Right kidney (tissue), 1 donor: Measurements from ENCODE around the gene CDK5RAP3.

Experiments
- DNase-seq: peaks from one replicate; pipeline ENCODE4 v3.0.0-alpha.2; 2016

CDK5RAP3 gene

GRCh38 chr17:48022901-48023300, 52.0 kb downstream of the CDK5RAP3 start:
- no peak for DNase-seq

DNA sequence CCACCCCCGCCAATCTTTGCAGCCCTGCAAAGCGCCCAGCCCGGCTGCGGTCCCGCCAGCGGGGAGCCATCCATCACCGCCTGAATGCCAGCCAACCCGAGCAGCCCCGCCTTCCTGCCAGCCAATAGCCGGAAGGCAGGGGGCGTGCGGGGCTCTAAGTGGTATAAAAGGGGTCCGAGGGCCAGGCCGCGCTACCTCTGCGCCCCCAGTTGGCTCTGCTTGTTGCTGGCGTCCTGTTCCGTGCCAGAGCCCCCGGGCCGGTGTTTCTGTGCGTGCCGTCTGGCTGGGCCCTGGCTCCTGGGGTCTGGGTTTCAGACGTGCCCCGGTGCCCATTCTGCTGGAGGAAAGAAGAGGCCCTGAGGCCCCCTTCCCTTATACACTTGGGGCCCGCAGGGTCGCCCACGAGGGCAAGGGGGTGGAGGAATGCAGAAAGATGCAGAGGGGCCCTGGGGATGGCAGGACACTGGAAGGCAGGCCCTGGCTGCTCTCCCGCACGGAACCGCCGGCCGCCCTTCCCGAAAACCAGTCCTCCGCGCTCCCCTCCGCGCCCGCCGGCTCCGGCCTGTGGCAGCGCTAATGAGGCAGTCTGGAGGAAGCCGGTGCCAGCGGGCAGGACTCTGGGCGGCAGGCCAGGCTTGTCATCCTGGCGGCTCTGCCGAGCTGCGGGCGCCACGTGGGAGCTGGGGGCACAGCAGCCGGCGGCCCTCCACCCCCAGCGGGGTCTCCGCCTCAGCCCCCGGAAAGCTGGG, 52.7 kb downstream of the CDK5RAP3 start:
- peak; percentile 84 for DNase-seq

GRCh38 chr17:48024149-48025039, 53.5 kb downstream of the CDK5RAP3 start:
- DNase-seq: peak; percentile 83

DNA sequence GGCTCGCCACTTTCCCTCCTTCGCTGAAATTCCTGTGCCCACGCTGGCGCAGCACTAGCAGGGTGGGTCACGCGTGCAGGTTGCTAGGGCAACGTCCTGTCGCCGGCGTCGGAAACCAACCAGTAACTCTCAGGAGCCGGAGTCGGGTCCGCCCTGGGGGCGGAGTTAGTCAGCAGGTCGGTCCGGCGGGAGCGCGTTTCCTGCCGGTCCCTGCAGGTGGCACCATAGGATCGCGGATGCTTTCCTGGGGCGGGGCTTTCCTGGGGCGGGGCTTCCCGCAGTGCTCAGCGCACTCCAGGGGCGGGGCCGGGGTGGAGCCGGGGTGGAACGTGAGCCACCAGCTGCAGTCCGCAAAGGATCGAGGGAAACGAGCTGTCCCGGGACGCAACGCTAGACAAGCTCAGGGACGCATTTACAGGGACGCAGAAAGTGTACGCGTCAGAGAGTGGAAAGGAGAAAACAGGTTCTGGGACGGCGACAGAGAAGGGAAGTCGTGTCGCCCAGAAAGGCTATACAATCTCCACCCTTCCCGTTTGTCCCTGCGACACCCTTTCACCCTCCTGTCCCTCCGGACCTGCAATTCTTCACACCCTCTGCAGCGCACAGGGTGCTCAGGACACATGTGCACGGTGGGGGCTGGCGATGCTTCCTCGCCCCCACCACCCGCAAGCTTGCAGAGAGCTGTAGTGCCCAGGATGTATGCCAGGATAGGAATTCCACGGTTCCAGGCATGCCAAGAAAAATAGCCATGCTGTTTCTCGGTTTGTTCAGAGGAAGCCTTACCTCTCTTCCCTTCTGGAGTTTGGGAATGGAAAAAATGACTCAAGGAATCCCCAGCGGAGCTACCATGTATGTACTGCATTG, 54.4 kb downstream of the CDK5RAP3 start:
- DNase-seq: peak; percentile 88

DNA sequence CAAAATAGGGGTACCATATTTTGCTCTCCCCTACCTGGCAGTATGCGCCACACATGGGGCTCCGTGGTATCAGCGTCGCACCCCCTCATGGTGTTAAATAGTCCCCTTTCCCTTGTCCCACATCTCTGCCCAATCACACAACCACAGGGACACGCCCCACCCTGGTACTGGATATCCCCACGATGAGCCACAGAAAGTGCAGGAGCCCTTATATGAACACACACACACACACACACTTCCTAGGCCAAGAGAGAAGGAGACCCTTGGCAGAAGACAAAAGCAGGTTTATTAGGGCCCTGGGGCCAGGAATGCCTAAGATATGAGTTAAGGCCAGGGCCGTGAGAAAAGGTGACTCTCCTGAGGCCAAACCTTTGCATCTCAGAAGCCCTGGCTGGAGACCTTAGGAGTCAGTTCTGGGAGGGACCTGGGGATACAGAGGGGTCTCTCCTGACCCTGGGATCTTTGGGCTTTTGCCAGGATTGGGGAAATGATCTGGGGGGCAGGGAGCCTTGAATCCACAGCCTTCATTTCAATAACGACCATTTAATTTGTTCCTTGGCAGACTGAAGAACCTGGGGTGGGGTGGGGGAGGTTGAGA, 55.1 kb downstream of the CDK5RAP3 start:
- DNase-seq: no peak

GRCh38 chr17:48026502-48027321, 55.8 kb downstream of the CDK5RAP3 start:
- DNase-seq: peak; percentile 74

DNA sequence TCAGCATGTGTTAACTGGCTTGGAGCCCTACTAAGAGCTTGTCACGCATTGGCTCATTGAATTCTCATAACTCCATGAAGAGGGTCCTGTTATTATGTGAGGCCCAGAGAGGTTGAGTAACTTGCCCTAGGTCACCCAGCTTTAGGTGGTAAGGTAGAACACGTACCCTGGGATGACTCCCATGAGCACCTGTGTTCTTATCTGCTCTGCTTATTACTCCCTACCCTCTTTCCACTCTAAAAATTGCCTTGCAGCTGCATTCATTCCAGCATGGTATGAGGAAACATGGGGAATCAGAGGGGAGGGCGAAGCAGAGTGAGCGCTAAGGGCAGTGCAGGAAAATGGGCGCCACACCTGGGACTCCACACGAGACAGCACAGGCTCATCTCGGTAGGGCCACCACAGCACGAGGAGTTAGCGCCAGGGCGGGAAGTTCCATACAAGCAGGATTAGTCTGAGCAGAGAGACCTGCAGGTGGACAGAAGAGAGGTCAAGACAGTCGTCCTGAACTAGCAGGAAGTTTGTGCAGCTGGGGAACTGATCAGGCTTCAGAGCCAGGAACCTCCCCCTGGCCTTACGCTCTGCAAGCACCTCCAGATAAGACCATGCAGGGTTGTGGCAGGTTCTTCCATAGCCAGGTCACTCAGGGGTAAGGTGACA, 56.5 kb downstream of the CDK5RAP3 start:
- DNase-seq: no peak

- no peak for DNase-seq
Observed at GRCh38 chr17:48028736-48029135, 57.8 kb downstream of the CDK5RAP3 start.

DNA sequence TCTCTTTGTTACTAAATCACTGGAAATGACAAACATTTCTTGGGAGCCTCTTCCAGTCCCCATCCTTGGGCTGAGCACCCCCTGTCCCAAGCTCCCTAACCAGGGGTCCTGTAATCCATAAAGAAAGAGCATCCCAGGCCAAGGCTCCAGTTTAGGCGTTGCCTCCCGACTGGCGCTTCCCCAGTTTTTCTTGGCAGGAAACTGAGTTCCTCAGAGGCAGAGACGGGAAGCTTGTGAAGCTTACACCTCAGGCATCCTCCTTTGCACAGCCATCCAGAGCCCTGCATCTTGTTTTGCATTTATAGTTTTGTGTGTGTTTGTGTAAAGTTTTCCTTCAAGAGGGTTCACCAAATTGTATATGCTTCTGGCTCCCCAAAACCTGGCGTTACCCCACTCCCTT, 59.6 kb downstream of the CDK5RAP3 start:
- DNase-seq: no peak
